A549 (cell line): ENCODE data around the gene TMCO6. TPM values are rescaled to one million over a fixed set of nuclear protein-coding genes. Genes with fewer than 3 reads are reported as not detected.

Source experiments
- ATAC-seq, 2 experiments: fragments of 200-7000 bp in 1 of 2; fragments of >200 bp in 1 of 2; cut with Nextera tagmentation in 1 of 2; cut with Tn5 transposase in 1 of 2; 3 replicates each; pipeline versions ENCODE4 v1.8.0 to v1.9.1; 2018 to 2020; ENCODE audit warnings: mild to moderate bottlenecking in 1 of 2, moderate library complexity in 1 of 2
- CTCF ChIA-PET: fragments of 300-600 bp; sonication (Branson Sonifier 250); formaldehyde crosslinking; extraction: SDS; loops from one replicate; lab custom pipeline; 2021; ENCODE audit warnings: antibody characterized with exemption, inconsistent platforms; lab: Yijun Ruan, JAX
- POLR2A ChIA-PET: fragments of 350-600 bp; formaldehyde crosslinking; extraction: SDS; loops from one replicate; lab custom pipeline; 2021; ENCODE audit warnings: antibody characterized with exemption, inconsistent platforms; lab: Yijun Ruan, JAX
- DNase-seq, 2 experiments: peaks; one replicate each; pipeline versions ENCODE4 v3.0.0 to v3.0.0-alpha.2; 2011 to 2016; ENCODE audit warnings: low read depth in 1 of 2, low spot score in 1 of 2
- FAIRE-seq: peaks from 2 replicates; lab custom pipeline; 2011; peaks lifted over from hg19 to GRCh38; lab: Jason Lieb, UNC
- H3K27ac ChIP-seq, 2 experiments: fragments of >200 bp; sonication (Bioruptor Twin); formaldehyde crosslinking; 3 replicates each; pipeline ENCODE4 v1.5.1; 2016 to 2017
- H3K4me1 ChIP-seq: fragments of >200 bp; sonication (Bioruptor Twin); formaldehyde crosslinking; 3 replicates; pipeline ENCODE4 v1.6.1; 2016
- H3K4me2 ChIP-seq: fragments of >200 bp; sonication (Bioruptor Twin); formaldehyde crosslinking; 3 replicates; pipeline ENCODE4 v1.6.1; 2016
- H3K4me3 ChIP-seq: fragments of >200 bp; sonication (Bioruptor Twin); formaldehyde crosslinking; 3 replicates; pipeline ENCODE4 v1.5.1; 2016
- H3K9me3 ChIP-seq: fragments of >200 bp; sonication (Bioruptor Twin); formaldehyde crosslinking; 3 replicates; pipeline ENCODE4 v1.6.1; 2016
- CEBPB ChIP-seq, 2 experiments: fragments of >200 bp in 1 of 2; sonication (Bioruptor Twin) in 1 of 2; formaldehyde crosslinking in 1 of 2; IDR thresholded peaks; 2 replicates each; pipeline ENCODE4 v1.6.1; 2012 to 2016
- CHD2 ChIP-seq: fragments of 150-350 bp; IDR thresholded peaks from 2 replicates; pipeline ENCODE4 v1.6.1; 2014; ENCODE audit warnings: low read length; ENCODE audit not compliant: partially characterized antibody
- CTCF ChIP-seq: fragments of >200 bp; sonication (Bioruptor Twin); formaldehyde crosslinking; IDR thresholded peaks from 3 replicates; pipeline ENCODE4 v1.5.1; 2016
- EHMT2 ChIP-seq: fragments of 200-600 bp; sonication (generic); IDR thresholded peaks from 2 replicates; pipeline ENCODE4 v1.6.1; 2016; ENCODE audit warnings: antibody characterized with exemption, low read depth, mild to moderate bottlenecking, moderate library complexity
- FOSL2 ChIP-seq, 2 experiments: fragments of 450-650 bp in 1 of 2; fragments of >200 bp in 1 of 2; sonication (Bioruptor Twin) in 1 of 2; formaldehyde crosslinking; IDR thresholded peaks; 2 replicates each; pipeline versions ENCODE4 v1.5.0 to v1.6.1; 2016 to 2020; ENCODE audit warnings: mild to moderate bottlenecking in 1 of 2, moderate library complexity in 1 of 2
- HES2 ChIP-seq: fragments of >200 bp; sonication (Bioruptor Twin); formaldehyde crosslinking; IDR thresholded peaks from 2 replicates; pipeline ENCODE4 v1.6.1; 2016
- HOXB13 ChIP-seq: fragments of 250-450 bp; sonication (Bioruptor Pico); IDR thresholded peaks from 2 replicates; pipeline ENCODE4 v1.5.0; 2020; ENCODE audit warnings: low read depth, mild to moderate bottlenecking, moderate library complexity
- MAZ ChIP-seq: fragments of 150-350 bp; IDR thresholded peaks from 2 replicates; pipeline ENCODE4 v1.6.1; 2014; ENCODE audit warnings: antibody characterized with exemption, low read depth, low read length, borderline replicate concordance
- POLR2AphosphoS2 ChIP-seq: conservative IDR thresholded peaks from 2 replicates; pipeline ENCODE4 v1.6.1; 2012; ENCODE audit warnings: low read length, improper control_type of control experiment, inconsistent platforms
- SMC3 ChIP-seq: fragments of >200 bp; sonication (Bioruptor Twin); formaldehyde crosslinking; IDR thresholded peaks from 3 replicates; pipeline ENCODE4 v1.6.1; 2018; ENCODE audit warnings: inconsistent platforms
- TFCP2L1 ChIP-seq: fragments of 250-450 bp; sonication (Bioruptor Pico); IDR thresholded peaks from 2 replicates; pipeline ENCODE4 v1.5.0; 2021; ENCODE audit warnings: mild to moderate bottlenecking
- TP53 ChIP-seq: fragments of 250-450 bp; sonication (Bioruptor Pico); IDR thresholded peaks from 2 replicates; pipeline ENCODE4 v1.5.0; 2021; ENCODE audit warnings: mild to moderate bottlenecking, moderate library complexity
- ZFP36 ChIP-seq: fragments of 450-650 bp; IDR thresholded peaks from 2 replicates; pipeline ENCODE4 v1.6.1; 2014; ENCODE audit warnings: borderline replicate concordance; ENCODE audit not compliant: partially characterized antibody
- ZNF302 ChIP-seq: fragments of 250-450 bp; sonication (Bioruptor Pico); IDR thresholded peaks from 2 replicates; pipeline ENCODE4 v1.9.0; 2021; ENCODE audit warnings: inconsistent platforms, mild to moderate bottlenecking, moderate library complexity
- ZSCAN20 ChIP-seq: fragments of 250-450 bp; sonication (Bioruptor Pico); IDR thresholded peaks from 2 replicates; pipeline ENCODE4 v1.8.0; 2022; ENCODE audit warnings: mild to moderate bottlenecking, moderate library complexity
- WGBS: methylation state at CpG from one replicate; pipeline ENCODE4 v1.1.6; 2017; ENCODE audit errors: missing lambda C conversion rate; 5-methylcytosine and 5-hydroxymethylcytosine counted together
- polyA plus RNA-seq, 4 experiments: library from polyadenylated mRNA; depleted of rRNA in 3 of 4; stranded (reverse); fragments of >200 nt; fragmentation: RNase III in 1 of 4; extraction: RNeasy Plus Mini Kit Qiagen cat#74134 plus additional on column Dnase treatment in 1 of 4; gene quantifications; 2 replicates in 3 of 4; 3 replicates in 1 of 4; pipeline ENCODE4 v1.2.3, GENCODE V29; 2011 to 2017
- TF ChIP-seq, protein P1 (sequence below): fragments of 250-450 bp; sonication (Bioruptor Pico); IDR thresholded peaks from 2 replicates; pipeline ENCODE4 v1.5.0; 2020; ENCODE audit warnings: low read depth, mild to moderate bottlenecking, moderate library complexity
- TF ChIP-seq, protein P2 (sequence below): IDR thresholded peaks from 2 replicates; pipeline ENCODE4 v1.6.1; 2012; ENCODE audit warnings: low read depth, borderline replicate concordance

Gene TMCO6
- polyA plus RNA-seq, 2 of the 4 experiments (the other 2 are of a cell fraction): 11.8 to 16.1 TPM

DNA sequence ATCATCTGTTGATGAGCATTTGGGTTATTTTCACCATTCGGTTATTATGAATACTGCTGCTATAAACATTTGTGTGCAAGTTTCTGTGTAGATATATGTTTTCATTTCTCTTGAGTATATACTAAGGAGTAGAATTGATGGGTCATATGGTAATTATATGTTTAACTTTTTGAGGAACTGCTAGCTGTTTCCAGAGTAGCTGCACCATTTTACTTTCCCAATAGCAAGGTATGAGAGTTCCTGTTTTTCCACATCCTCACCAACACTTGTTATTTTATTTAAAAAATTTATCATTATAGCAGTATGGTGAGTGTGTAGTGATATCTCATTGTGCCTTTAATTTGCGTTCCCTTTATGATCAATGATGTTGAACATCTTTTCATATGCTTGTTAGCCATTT, 35.5 kb upstream of the TMCO6 start:
- ChIA-PET CTCF (no interaction called here), POLR2A (no interaction called here)
- FAIRE-seq (no peak), ATAC-seq (no peak), DNase-seq (no peak)
- 72% methylated on average over 2 of the region's 2 CpGs for WGBS
- H3K9me3 ChIP-seq: no peaks in the 10 kb centered on the region
- H3K4me2 ChIP-seq: no peak overlapping the region
- TF ChIP-seq EHMT2 (no peak), CTCF (no peak), CHD2 (no peak), TFCP2L1 (CRISPR knock-in tag) (no peak), FOSL2 (IDR thresholded peaks at IDR 0.05) (no peak), FOSL2 (CRISPR knock-in tag; IDR thresholded peaks at IDR 0.05) (no peak), ZFP36 (no peak), SMC3 (no peak), MAZ (no peak), POLR2AphosphoS2 (no peak)
- TF ChIP-seq, protein P1, sequence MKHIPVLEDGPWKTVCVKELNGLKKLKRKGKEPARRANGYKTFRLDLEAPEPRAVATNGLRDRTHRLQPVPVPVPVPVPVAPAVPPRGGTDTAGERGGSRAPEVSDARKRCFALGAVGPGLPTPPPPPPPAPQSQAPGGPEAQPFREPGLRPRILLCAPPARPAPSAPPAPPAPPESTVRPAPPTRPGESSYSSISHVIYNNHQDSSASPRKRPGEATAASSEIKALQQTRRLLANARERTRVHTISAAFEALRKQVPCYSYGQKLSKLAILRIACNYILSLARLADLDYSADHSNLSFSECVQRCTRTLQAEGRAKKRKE (CRISPR knock-in tag): no peak
- TF ChIP-seq, protein P2, sequence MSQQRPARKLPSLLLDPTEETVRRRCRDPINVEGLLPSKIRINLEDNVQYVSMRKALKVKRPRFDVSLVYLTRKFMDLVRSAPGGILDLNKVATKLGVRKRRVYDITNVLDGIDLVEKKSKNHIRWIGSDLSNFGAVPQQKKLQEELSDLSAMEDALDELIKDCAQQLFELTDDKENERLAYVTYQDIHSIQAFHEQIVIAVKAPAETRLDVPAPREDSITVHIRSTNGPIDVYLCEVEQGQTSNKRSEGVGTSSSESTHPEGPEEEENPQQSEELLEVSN: no peak
- 0 out of 3 replicates have a peak, but pooled peaks cover 4% of the 10 kb centered on the region for H3K4me1 ChIP-seq
- no peak overlapping the region for H3K4me3 ChIP-seq
- H3K27ac ChIP-seq: no peak overlapping the region

DNA sequence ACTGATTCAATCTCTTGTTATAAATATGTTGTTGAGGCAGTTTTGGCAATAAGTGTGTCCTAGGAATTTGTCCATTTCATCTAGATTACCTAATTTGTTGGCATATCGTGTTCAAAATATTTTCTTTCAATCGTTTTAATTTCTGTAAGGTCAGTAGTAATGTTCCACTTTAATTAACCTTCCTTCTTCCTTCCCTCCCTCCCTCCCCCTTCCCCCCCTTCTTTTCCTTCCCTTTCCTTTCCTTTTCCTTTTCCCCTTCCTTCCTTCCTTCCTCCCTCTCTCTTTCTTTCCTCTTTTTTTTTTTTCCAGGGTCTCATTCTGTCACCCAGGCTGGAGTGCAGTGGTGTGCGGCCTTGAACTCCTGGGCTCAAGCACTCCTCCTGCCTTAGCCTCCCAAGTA, 33.4 kb upstream of the TMCO6 start:
- Histone ChIP-seq H3K4me3 (no peak overlapping the region), H3K9me3 (no peaks in the 10 kb centered on the region)
- ATAC-seq (no peak), DNase-seq (no peak)
- TF ChIP-seq TP53 (CRISPR knock-in tag) (no peak), ZNF302 (CRISPR knock-in tag) (no peak)
- TF ChIP-seq, all 56 proteins: peak for 0
- Histone ChIP-seq H3K27ac (no peak overlapping the region), H3K4me1 (0 out of 3 replicates have a peak, but pooled peaks cover 4% of the 10 kb centered on the region), H3K4me2 (no peak overlapping the region)
- 64% methylated on average over 3 of the region's 3 CpGs for WGBS
- ChIA-PET CTCF (no interaction called here), POLR2A (no interaction called here)
- FAIRE-seq: no peak

- Histone ChIP-seq H3K4me1 (0 out of 3 replicates have a peak, but pooled peaks cover 4% of the 10 kb centered on the region), H3K9me3 (no peaks in the 10 kb centered on the region), H3K27ac (no peak overlapping the region)
- DNase-seq (no peak), FAIRE-seq (no peak), ATAC-seq (no peak)
- TF ChIP-seq CEBPB (IDR thresholded peaks at IDR 0.05) (peak in 1 of 2 experiments; percentile 69; a peak in 2 of 4 replicates), HOXB13 (CRISPR knock-in tag) (no peak), ZSCAN20 (CRISPR knock-in tag) (no peak), HES2 (peak; percentile 31; the same call in 1 of the 2 replicates), EHMT2 (no peak)
- TF ChIP-seq, all 56 proteins: peak for 2
- CTCF ChIA-PET: no interaction called here
- WGBS: 59% methylated on average over 2 of the region's 2 CpGs
- no peak overlapping the region for H3K4me3 ChIP-seq
- POLR2A ChIA-PET: no interaction called here
- H3K4me2 ChIP-seq: no peak overlapping the region; the same call in 2 of the 3 replicates
Observed at GRCh38 chr5:140607031-140607430, 32.2 kb upstream of the TMCO6 start.
